Suprapubic skin (tissue), 3 donors: ENCODE data around the gene TBC1D9.

Experiments
- POLR2A ChIP-seq, 2 donors: fragments of 450-650 bp; IDR thresholded peaks; one replicate each; pipeline ENCODE4 v1.6.1; 2017; ENCODE audit warnings: antibody characterized with exemption in 2 of 2, mild to moderate bottlenecking in 2 of 2, moderate library complexity in 2 of 2
- TF ChIP-seq, protein P1 (sequence below), 2 donors: fragments of 200-600 bp in 1 of 2; fragments of 450-650 bp in 1 of 2; sonication (generic) in 1 of 2; IDR thresholded peaks; one replicate each; pipeline ENCODE4 v1.5.1; 2016 to 2019; ENCODE audit warnings: antibody characterized with exemption in 2 of 2, mild to moderate bottlenecking in 1 of 2, moderate library complexity in 1 of 2

GRCh38 chr4:140662082-140662869 is 93.9 kb downstream of the TBC1D9 start:
- TF ChIP-seq POLR2A (IDR thresholded peaks at IDR 0.05): no peak
- TF ChIP-seq, protein P1, sequence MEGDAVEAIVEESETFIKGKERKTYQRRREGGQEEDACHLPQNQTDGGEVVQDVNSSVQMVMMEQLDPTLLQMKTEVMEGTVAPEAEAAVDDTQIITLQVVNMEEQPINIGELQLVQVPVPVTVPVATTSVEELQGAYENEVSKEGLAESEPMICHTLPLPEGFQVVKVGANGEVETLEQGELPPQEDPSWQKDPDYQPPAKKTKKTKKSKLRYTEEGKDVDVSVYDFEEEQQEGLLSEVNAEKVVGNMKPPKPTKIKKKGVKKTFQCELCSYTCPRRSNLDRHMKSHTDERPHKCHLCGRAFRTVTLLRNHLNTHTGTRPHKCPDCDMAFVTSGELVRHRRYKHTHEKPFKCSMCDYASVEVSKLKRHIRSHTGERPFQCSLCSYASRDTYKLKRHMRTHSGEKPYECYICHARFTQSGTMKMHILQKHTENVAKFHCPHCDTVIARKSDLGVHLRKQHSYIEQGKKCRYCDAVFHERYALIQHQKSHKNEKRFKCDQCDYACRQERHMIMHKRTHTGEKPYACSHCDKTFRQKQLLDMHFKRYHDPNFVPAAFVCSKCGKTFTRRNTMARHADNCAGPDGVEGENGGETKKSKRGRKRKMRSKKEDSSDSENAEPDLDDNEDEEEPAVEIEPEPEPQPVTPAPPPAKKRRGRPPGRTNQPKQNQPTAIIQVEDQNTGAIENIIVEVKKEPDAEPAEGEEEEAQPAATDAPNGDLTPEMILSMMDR (IDR thresholded peaks at IDR 0.05): no peak
